Adrenal gland (tissue), 12 donors: ENCODE results near the gene FDXACB1. TPM values are rescaled to one million over a fixed set of nuclear protein-coding genes. Genes with fewer than 3 reads are reported as not detected.

Source experiments
- DNase-seq, 7 donors: peaks; one replicate each; pipeline ENCODE4 v3.0.0-alpha.2; 2019 to 2020
- H3K27ac ChIP-seq, 5 donors: fragments of 200-600 bp; sonication (generic) in 4 of 5; 1 replicate in 3 of 5; 2 replicates in 2 of 5; pipeline versions ENCODE4 v1.5.1 to v1.8.0; 2016 to 2020; ENCODE audit warnings: mild to moderate bottlenecking in 1 of 5
- H3K27me3 ChIP-seq: fragments of 200-600 bp; 2 replicates; pipeline ENCODE4 v1.8.0; 2021
- H3K36me3 ChIP-seq, 2 donors: fragments of 200-600 bp; replicated peaks in 1 of 2; 1 replicate in 1 of 2; 2 replicates in 1 of 2; pipeline versions ENCODE4 v1.5.1 to v1.8.0; 2018 to 2022
- H3K4me1 ChIP-seq, 2 donors: fragments of 200-600 bp; replicated peaks in 1 of 2; 1 replicate in 1 of 2; 2 replicates in 1 of 2; pipeline versions ENCODE4 v1.5.1 to v1.8.0; 2018 to 2021
- H3K4me3 ChIP-seq, 4 donors: fragments of 200-600 bp; sonication (generic) in 3 of 4; one replicate each; pipeline ENCODE4 v1.5.1; 2016 to 2018
- H3K9me3 ChIP-seq, 3 donors: fragments of 200-600 bp; sonication (generic) in 1 of 3; replicated peaks in 1 of 3; 1 replicate in 2 of 3; 2 replicates in 1 of 3; pipeline versions ENCODE4 v1.5.1 to v1.8.0; 2016 to 2021
- POLR2A ChIP-seq, 2 donors: fragments of 450-650 bp; IDR thresholded peaks; one replicate each; pipeline ENCODE4 v1.6.1; 2017; ENCODE audit warnings: antibody characterized with exemption in 2 of 2, mild to moderate bottlenecking in 2 of 2, moderate library complexity in 1 of 2
- WGBS, 4 donors: extraction: QIAGEN DNeasy Blood & Tissue Kit in 2 of 4; methylation state at CpG; one replicate each; pipeline versions ENCODE4 v1.1.5 to v1.1.7; 2013 to 2017; 5-methylcytosine and 5-hydroxymethylcytosine counted together
- intact Hi-C, 2 donors: fragments of 100-400 bp; cut with DNase I; formaldehyde crosslinking; loops; one replicate each; pipeline versions ENCODE4 v1.14.1 to v1.15.0; 2022 to 2023
- polyA plus RNA-seq, 3 donors: library from polyadenylated mRNA; stranded (reverse); fragments of 200-250 nt in 2 of 3; fragments of 350-450 nt in 1 of 3; fragmentation: Illumina TruSeq in 1 of 3; extraction: RNeasy Lipid Tissue Mini Kit (QIAGEN cat#74804) in 1 of 3; gene quantifications; one replicate each; pipeline ENCODE4 v1.2.3, GENCODE V29; 2013 to 2014
- total RNA-seq, 9 donors: library from RNA; depleted of rRNA in 4 of 9; stranded (reverse); fragments of >200 nt in 4 of 9; fragments of 120-200 nt in 1 of 9; fragmentation: NEBNext Ultra II Directional in 1 of 9; extraction: Animal tissue kit (Norgen Biotek cat#: 25700) in 1 of 9; gene quantifications; one replicate each; pipeline versions ENCODE4 v1.1.0 to v1.2.4, GENCODE V29; 2013 to 2023
- TF ChIP-seq, protein P1 (sequence below), 6 experiments: fragments of 450-650 bp in 4 of 6; fragments of 200-600 bp in 2 of 6; sonication (generic) in 1 of 6; IDR thresholded peaks; 1 replicate in 5 of 6; 2 replicates in 1 of 6; pipeline versions ENCODE4 v1.5.1 to v1.8.0; 2016 to 2021; ENCODE audit warnings: antibody characterized with exemption in 6 of 6, mild to moderate bottlenecking in 2 of 6, moderate library complexity in 1 of 6
- donor health status: healthy with polysubstance abuse.
- donor health status: Bipolar disorder and iron deficiency.
- donor health status: DM: yes; HTN: yes; CAD: no.
- donor health status: DM: no; HTN: no; CAD: no.
- donor health status: DM: no; HTN: no; CAD: no.
- donor health status: DM: yes; HTN: yes; CAD: no.

FDXACB1 gene
- total and polyA plus RNA-seq, 12 donors: 2.3 to 6.3 (median 3.7) TPM

DNA sequence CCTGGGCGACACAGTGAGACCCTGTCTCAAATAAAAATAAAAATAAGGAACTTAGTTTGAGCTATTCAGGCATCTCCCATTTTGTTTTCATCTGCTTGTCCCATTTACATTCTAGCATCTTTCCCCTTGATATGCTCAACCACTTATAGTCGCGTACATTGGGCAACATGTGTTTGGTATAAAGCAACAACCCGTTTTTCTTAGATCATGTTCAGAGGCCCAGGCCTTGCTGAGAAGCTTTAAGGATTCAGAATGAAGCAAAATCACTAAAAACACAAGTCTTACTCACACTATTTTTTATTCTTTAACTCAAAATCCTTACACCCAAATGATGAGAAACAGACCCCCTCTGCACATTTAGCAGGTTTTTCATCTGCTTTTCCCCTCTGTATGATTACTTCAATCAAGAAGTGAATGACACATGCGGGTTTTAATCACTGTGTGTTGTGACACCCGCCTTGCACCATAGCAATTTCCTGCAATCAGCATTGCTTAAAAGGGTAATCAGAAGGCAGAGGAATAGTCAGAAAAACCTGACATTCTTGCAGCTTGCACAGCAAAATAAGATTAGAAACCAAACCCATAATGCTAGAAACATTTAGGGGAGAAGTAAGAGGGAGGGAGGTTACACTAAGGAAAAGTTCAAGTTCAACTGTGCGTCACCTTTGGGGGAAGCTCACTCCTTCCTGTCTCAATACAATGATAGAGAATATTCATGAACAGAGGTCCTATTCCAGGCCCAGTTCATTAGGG, 33.5 kb downstream of the FDXACB1 start:
- H3K4me1 ChIP-seq: peaks cover 0 to 11% of the 10 kb centered on the region in 2 donors
- DNase-seq: no peak
- no peak overlapping the region for H3K4me3 ChIP-seq
- no peak overlapping the region for H3K27ac ChIP-seq
- H3K9me3 ChIP-seq: no peaks in the 10 kb centered on the region
- H3K27me3 ChIP-seq: no peaks in the 10 kb centered on the region
- 80 to 90% (median 81%) methylated on average over 7 of the region's 7 CpGs for WGBS, 4 donors
- TF ChIP-seq, protein P1, sequence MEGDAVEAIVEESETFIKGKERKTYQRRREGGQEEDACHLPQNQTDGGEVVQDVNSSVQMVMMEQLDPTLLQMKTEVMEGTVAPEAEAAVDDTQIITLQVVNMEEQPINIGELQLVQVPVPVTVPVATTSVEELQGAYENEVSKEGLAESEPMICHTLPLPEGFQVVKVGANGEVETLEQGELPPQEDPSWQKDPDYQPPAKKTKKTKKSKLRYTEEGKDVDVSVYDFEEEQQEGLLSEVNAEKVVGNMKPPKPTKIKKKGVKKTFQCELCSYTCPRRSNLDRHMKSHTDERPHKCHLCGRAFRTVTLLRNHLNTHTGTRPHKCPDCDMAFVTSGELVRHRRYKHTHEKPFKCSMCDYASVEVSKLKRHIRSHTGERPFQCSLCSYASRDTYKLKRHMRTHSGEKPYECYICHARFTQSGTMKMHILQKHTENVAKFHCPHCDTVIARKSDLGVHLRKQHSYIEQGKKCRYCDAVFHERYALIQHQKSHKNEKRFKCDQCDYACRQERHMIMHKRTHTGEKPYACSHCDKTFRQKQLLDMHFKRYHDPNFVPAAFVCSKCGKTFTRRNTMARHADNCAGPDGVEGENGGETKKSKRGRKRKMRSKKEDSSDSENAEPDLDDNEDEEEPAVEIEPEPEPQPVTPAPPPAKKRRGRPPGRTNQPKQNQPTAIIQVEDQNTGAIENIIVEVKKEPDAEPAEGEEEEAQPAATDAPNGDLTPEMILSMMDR (IDR thresholded peaks at IDR 0.05): no peak
- TF ChIP-seq POLR2A (IDR thresholded peaks at IDR 0.05): no peak
- intact Hi-C loops: loop anchor here in 1 of 2 donors (10.0 kb wide), 2 partner anchors 251 to 281 kb away; no protein-coding TSS in a partner anchor
- H3K36me3 ChIP-seq: peaks cover 0 to 15% of the 10 kb centered on the region in 2 donors

DNA sequence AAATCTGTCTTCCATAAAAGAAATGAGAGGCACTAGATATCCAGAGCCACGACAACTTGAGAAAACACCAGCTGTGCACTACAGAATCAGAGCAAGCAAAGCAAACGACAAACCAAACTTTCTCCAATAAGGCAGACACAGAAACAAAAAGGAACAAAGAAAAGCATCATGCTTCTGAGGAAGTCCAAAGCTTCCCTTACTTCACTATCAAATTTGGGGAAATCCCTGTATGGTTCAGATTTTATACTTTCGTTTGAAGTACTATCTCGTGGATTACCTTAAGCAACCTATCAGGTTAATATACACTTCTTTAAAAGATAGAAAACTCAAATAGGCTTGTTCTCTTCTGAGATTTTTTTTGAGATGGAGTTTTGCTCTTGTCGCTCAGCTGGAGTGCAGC, 35.3 kb downstream of the FDXACB1 start:
- H3K36me3 ChIP-seq: peaks cover 0 to 20% of the 10 kb centered on the region in 2 donors
- 87 to 93% (median 92%) methylated on average over 5 of the region's 5 CpGs for WGBS, 4 donors
- H3K9me3 ChIP-seq: no peaks in the 10 kb centered on the region
- H3K4me3 ChIP-seq: no peak overlapping the region
- DNase-seq: no peak
- no peak overlapping the region for H3K27ac ChIP-seq
- TF ChIP-seq POLR2A (IDR thresholded peaks at IDR 0.05): no peak
- TF ChIP-seq, protein P1 (IDR thresholded peaks at IDR 0.05): no peak
- H3K4me1 ChIP-seq: peaks cover 0 to 11% of the 10 kb centered on the region in 2 donors
- intact Hi-C loops: loop anchor here (5.0 to 10.0 kb wide), 3 partner anchors 249 to 279 kb away; no protein-coding TSS in a partner anchor
- no peaks in the 10 kb centered on the region for H3K27me3 ChIP-seq

- Histone ChIP-seq H3K27me3 (no peaks in the 10 kb centered on the region), H3K4me3 (no peak overlapping the region), H3K36me3 (peaks cover 0 to 28% of the 10 kb centered on the region in 2 donors), H3K4me1 (peaks cover 0 to 5% of the 10 kb centered on the region in 2 donors), H3K27ac (no peak overlapping the region), H3K9me3 (no peaks in the 10 kb centered on the region)
- intact Hi-C loops: loop anchor here (5.0 to 10.0 kb wide), 3 partner anchors 247 to 277 kb away; no protein-coding TSS in a partner anchor
- TF ChIP-seq POLR2A (IDR thresholded peaks at IDR 0.05): no peak
- TF ChIP-seq, protein P1 (IDR thresholded peaks at IDR 0.05): peak; percentile 90 to 96 (median 94)
- 20 to 26% (median 24%) methylated on average over 10 of the region's 10 CpGs for WGBS, 4 donors
- DNase-seq: peak; percentile 79 to 98 (median 92)
Measured at GRCh38 chr11:111841370-111842053, 37.5 kb downstream of the FDXACB1 start.

DNA sequence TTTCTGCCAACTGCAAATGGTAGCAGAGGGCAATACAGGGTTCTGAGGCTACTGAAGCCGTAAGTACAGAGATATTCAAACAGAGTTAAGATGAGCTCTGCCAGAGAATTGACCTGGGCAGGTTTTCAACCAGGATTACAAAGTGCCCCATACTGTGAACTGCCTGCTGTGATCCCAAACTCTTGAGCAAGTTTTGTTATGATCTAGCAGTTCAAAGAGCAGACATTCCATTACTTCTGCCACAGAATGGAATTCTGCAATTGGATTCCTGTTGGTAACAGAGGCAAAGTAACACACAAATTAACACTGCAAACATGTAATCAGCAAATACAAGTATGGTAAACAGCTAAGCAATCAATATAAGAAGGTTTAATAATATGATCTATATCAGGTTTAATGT, 38.8 kb downstream of the FDXACB1 start:
- 89 to 96% (median 92%) methylated on average over 1 of the region's 1 CpG for WGBS, 4 donors
- Histone ChIP-seq H3K36me3 (peaks cover 0 to 28% of the 10 kb centered on the region in 2 donors), H3K4me1 (peaks cover 0 to 3% of the 10 kb centered on the region in 2 donors), H3K4me3 (no peak overlapping the region), H3K27me3 (no peaks in the 10 kb centered on the region), H3K27ac (no peak overlapping the region), H3K9me3 (no peaks in the 10 kb centered on the region)
- intact Hi-C loops: loop anchor here (5.0 to 10.0 kb wide), 3 partner anchors 245 to 275 kb away; no protein-coding TSS in a partner anchor
- no peak for DNase-seq
- TF ChIP-seq, protein P1 (IDR thresholded peaks at IDR 0.05): no peak
- TF ChIP-seq POLR2A (IDR thresholded peaks at IDR 0.05): no peak
